KG1 (cell line): ENCODE results near the gene FAF2.
"Not testable (repeated sequence)": the region's sequence is repeated elsewhere in the genome, so short reads cannot be mapped to it uniquely, and the experiment has no call there.

Experiments
- DNase-seq: peaks from one replicate; lab custom pipeline; 2025; lab: John Stamatoyannopoulos, UW

FAF2 gene

GRCh38 chr5:176447978-176448608 is at the start of gene FAF2:
Gene FAF2 (plus strand): TSS chr5:176448385. CDS start chr5:176448408, 23 bp downstream.
- peak; percentile 95 for DNase-seq

- DNase-seq = no peak
Measured at GRCh38 chr5:176400382-176401156, 47.6 kb upstream of the FAF2 start.

- DNase-seq = no peak
Measured at GRCh38 chr5:176401281-176402205, 46.6 kb upstream of the FAF2 start.

- no peak for DNase-seq
Measured at GRCh38 chr5:176405656-176406435, 42.3 kb upstream of the FAF2 start.

GRCh38 chr5:176406436-176407052 is 41.6 kb upstream of the FAF2 start:
- no peak for DNase-seq

GRCh38 chr5:176407456-176408251 is 40.5 kb upstream of the FAF2 start:
- DNase-seq = no peak

- not testable (repeated sequence) for DNase-seq
Measured at GRCh38 chr5:176408252-176408573, 40.0 kb upstream of the FAF2 start.

- no peak for DNase-seq
Measured at GRCh38 chr5:176408590-176408989, 39.6 kb upstream of the FAF2 start.

GRCh38 chr5:176409765-176410164 is 38.4 kb upstream of the FAF2 start:
- DNase-seq = no peak

GRCh38 chr5:176410486-176411180 is 37.6 kb upstream of the FAF2 start:
- no peak for DNase-seq

- DNase-seq = no peak
Measured at GRCh38 chr5:176412517-176413254, 35.5 kb upstream of the FAF2 start.

- DNase-seq = no peak
Measured at GRCh38 chr5:176413255-176413565, 35.0 kb upstream of the FAF2 start.

GRCh38 chr5:176413709-176414191 is 34.4 kb upstream of the FAF2 start:
- DNase-seq = no peak

- DNase-seq = no peak
Measured at GRCh38 chr5:176414704-176415103, 33.5 kb upstream of the FAF2 start.

- no peak for DNase-seq
Measured at GRCh38 chr5:176415240-176415951, 32.8 kb upstream of the FAF2 start.

- peak; percentile 73 for DNase-seq
Measured at GRCh38 chr5:176415952-176416924, 31.9 kb upstream of the FAF2 start, which contains the start of gene CLTB. Gene CLTB (minus strand): TSS chr5:176416539. CDS start chr5:176416363, 176 bp downstream.

GRCh38 chr5:176416965-176417364 is 31.2 kb upstream of the FAF2 start:
- no peak for DNase-seq
